Epithelial cell of proximal tubule (primary cell): Measurements from ENCODE around the gene MILR1. TPM values are rescaled to one million over a fixed set of nuclear protein-coding genes. Genes with fewer than 3 reads are reported as not detected.
"Not testable (repeated sequence)": the region's sequence is repeated elsewhere in the genome, so short reads cannot be mapped to it uniquely, and the experiment has no call there.

Source experiments
- DNase-seq: peaks from one replicate; pipeline ENCODE4 v3.0.0-alpha.2; 2011; ENCODE audit warnings: low read depth
- H3K4me3 ChIP-seq: 2 replicates; pipeline ENCODE4 v1.5.1; 2011; ENCODE audit warnings: low read depth, mild to moderate bottlenecking, low read length
- CTCF ChIP-seq: conservative IDR thresholded peaks from 2 replicates; pipeline ENCODE4 v1.5.1; 2012; ENCODE audit warnings: low read depth, mild to moderate bottlenecking, low read length
- total RNA-seq: library from RNA; depleted of rRNA; stranded (reverse); fragments of >200 nt; gene quantifications from 2 replicates; pipeline ENCODE4 v1.2.3, GENCODE V29; 2015

The MILR1 gene
- total RNA-seq, 1 donor from 2014 or later: not detected

GRCh38 chr17:64428406-64428805 is 20.5 kb upstream of the MILR1 start:
- H3K4me3 ChIP-seq: no peak overlapping the region
- DNase-seq: no peak

GRCh38 chr17:64430036-64430435 is 18.9 kb upstream of the MILR1 start:
- not testable (repeated sequence) for H3K4me3 ChIP-seq, DNase-seq

More at GRCh38 chr17:64428406-64428805, 20.5 kb upstream of the MILR1 start:
- no peak for TF ChIP-seq CTCF

- DNase-seq: no peak
- TF ChIP-seq CTCF: no peak
- no peak overlapping the region for H3K4me3 ChIP-seq
Observed at GRCh38 chr17:64431534-64431933, 17.4 kb upstream of the MILR1 start.

GRCh38 chr17:64437944-64438525 is 10.9 kb upstream of the MILR1 start:
- TF ChIP-seq CTCF: no peak
- H3K4me3 ChIP-seq: no peak overlapping the region
- DNase-seq: no peak

- not testable (repeated sequence) for H3K4me3 ChIP-seq, DNase-seq
Observed at GRCh38 chr17:64439521-64439920, 9.4 kb upstream of the MILR1 start.

GRCh38 chr17:64439956-64440355 is 9.0 kb upstream of the MILR1 start:
- H3K4me3 ChIP-seq: no peak overlapping the region
- no peak for DNase-seq
- TF ChIP-seq CTCF: no peak

GRCh38 chr17:64441772-64442540 is 7.0 kb upstream of the MILR1 start:
- no peak for TF ChIP-seq CTCF
- DNase-seq: no peak
- no peak overlapping the region for H3K4me3 ChIP-seq

- no peak for TF ChIP-seq CTCF
- no peak for DNase-seq
- no peak overlapping the region for H3K4me3 ChIP-seq
Observed at GRCh38 chr17:64442541-64442971, 6.4 kb upstream of the MILR1 start.
